HT-29 (cell line): ENCODE measurements around the gene FAM184A. TPM values are rescaled to one million over a fixed set of nuclear protein-coding genes. Genes with fewer than 3 reads are reported as not detected.

Source experiments
- DNase-seq: peaks from one replicate; pipeline ENCODE4 v3.0.0-alpha.2; 2015; ENCODE audit warnings: low spot score
- total RNA-seq: library from RNA; depleted of rRNA; stranded (reverse); fragments of >200 nt; shearing (Covaris generic); gene quantifications from 2 replicates; pipeline ENCODE4 v1.2.3, GENCODE V29; 2014

FAM184A gene
- total RNA-seq, 1 experiment from 2014 or later, result not detected

GRCh38 chr6:119060255-119060907 is 18.1 kb downstream of the FAM184A start:
- DNase-seq, result no peak

GRCh38 chr6:119055069-119055468 is 23.4 kb downstream of the FAM184A start:
- no peak for DNase-seq

GRCh38 chr6:119052987-119053386 is 25.5 kb downstream of the FAM184A start:
- no peak for DNase-seq

- no peak for DNase-seq
These were observed 26.1 kb downstream of the FAM184A start for GRCh38 chr6:119052292-119052889.

GRCh38 chr6:119044255-119044654 is 34.2 kb downstream of the FAM184A start:
- DNase-seq, result no peak

GRCh38 chr6:119043783-119044182 is 34.7 kb downstream of the FAM184A start:
- no peak for DNase-seq

GRCh38 chr6:119043265-119043664 is 35.2 kb downstream of the FAM184A start:
- DNase-seq, result no peak

- DNase-seq, result no peak
These were observed 37.8 kb downstream of the FAM184A start for GRCh38 chr6:119040636-119041035.

GRCh38 chr6:119040229-119040628 is 38.2 kb downstream of the FAM184A start:
- DNase-seq, result no peak

- no peak for DNase-seq
These were observed 40.4 kb downstream of the FAM184A start for GRCh38 chr6:119037941-119038623.

GRCh38 chr6:119037264-119037663 is 41.2 kb downstream of the FAM184A start:
- DNase-seq, result no peak

- DNase-seq, result no peak
These were observed 42.4 kb downstream of the FAM184A start for GRCh38 chr6:119036081-119036480.

- DNase-seq, result no peak
These were observed 43.0 kb downstream of the FAM184A start for GRCh38 chr6:119035459-119035858.

GRCh38 chr6:119034827-119035458 is 43.5 kb downstream of the FAM184A start:
- no peak for DNase-seq

GRCh38 chr6:119032428-119032827 is 46.0 kb downstream of the FAM184A start:
- DNase-seq, result no peak

GRCh38 chr6:119030759-119031158 is 47.7 kb downstream of the FAM184A start:
- DNase-seq, result no peak

GRCh38 chr6:119028091-119028490 is 50.4 kb downstream of the FAM184A start:
- no peak for DNase-seq

GRCh38 chr6:119027465-119027864 is 51.0 kb downstream of the FAM184A start:
- no peak for DNase-seq

- DNase-seq, result no peak
These were observed 51.6 kb downstream of the FAM184A start for GRCh38 chr6:119026822-119027221.

- DNase-seq, result no peak
These were observed 52.7 kb downstream of the FAM184A start for GRCh38 chr6:119025793-119026192.

GRCh38 chr6:119024111-119024510 is 54.4 kb downstream of the FAM184A start:
- no peak for DNase-seq

GRCh38 chr6:119022796-119023195 is 55.7 kb downstream of the FAM184A start:
- DNase-seq, result no peak
